GM12891 (cell line): ENCODE results near the gene HTR4.

Experiments used
- POLR2A ChIP-seq: IDR thresholded peaks from 2 replicates; pipeline ENCODE4 v1.6.1; 2011; ENCODE audit warnings: low read depth, low read length, control low read depth
- POLR2AphosphoS5 ChIP-seq: IDR thresholded peaks from 2 replicates; pipeline ENCODE4 v1.6.1; 2011; ENCODE audit warnings: low read depth, low read length, control low read depth
- POU2F2 ChIP-seq: IDR thresholded peaks from 2 replicates; pipeline ENCODE4 v1.6.1; 2011; ENCODE audit warnings: low read depth, mild to moderate bottlenecking, control low read depth, low read length, moderate library complexity
- TAF1 ChIP-seq: IDR thresholded peaks from 2 replicates; pipeline ENCODE4 v1.6.1; 2011; ENCODE audit warnings: low read depth, low read length, control low read depth

DNA sequence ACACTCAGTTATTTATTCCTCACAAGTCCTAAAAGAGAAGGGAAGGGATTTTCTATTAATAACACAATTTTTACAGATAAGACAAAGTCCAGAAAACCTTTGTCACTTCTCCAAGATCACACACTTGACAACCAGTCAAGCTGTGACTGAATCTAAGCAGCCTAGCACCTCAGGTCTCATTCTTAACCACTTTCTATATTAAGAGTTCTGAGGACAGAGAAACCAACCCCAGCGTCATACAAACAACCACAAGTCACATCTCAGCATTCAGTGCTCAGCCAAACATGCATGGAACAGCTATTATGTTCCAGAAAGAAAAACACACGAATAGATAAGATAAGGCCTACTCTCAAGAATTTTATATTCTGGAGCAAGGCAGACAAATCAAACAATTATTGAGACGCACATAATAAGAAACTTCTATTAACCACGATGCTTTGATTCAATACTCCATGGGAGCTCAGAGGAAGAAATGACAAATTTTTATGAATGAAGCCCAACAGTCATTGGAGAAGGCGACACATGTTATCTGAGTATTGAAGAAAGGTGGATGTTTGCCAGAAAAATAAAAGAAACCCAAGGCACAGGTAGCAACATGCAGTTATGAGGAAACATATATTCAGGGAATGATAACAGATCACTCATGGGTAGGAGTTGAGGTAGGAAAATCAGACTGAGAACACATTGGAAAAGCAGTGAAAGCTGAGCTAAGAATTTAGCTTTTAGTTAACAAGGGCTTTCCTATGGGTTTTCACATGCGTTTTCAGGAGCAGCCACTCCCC lies 113.1 kb downstream of the HTR4 start:
- TF ChIP-seq POLR2AphosphoS5 = no peak
- no peak for TF ChIP-seq POLR2A
- no peak for TF ChIP-seq POU2F2
- TF ChIP-seq TAF1 = no peak
